Dendritic cell treated with granulocyte-macrophage colony-stimulating factor and Interleukin-4, amounts not matched to agents 40 ng/mL and 50 ng/mL, for 4 days (primary cell): ENCODE results near the gene ZNF462.

Source experiments
- H3K27ac Mint-ChIP-seq: one replicate; pipeline ENCODE4 v1.8.0; 2022; ENCODE audit warnings: mild to moderate bottlenecking, mixed read lengths
- H3K27me3 Mint-ChIP-seq: one replicate; pipeline ENCODE4 v1.8.0; 2022; ENCODE audit warnings: mild to moderate bottlenecking, mixed read lengths
- H3K36me3 Mint-ChIP-seq: one replicate; pipeline ENCODE4 v1.8.0; 2022; ENCODE audit warnings: low read depth, mixed read lengths
- H3K4me1 Mint-ChIP-seq: one replicate; pipeline ENCODE4 v1.8.0; 2022; ENCODE audit warnings: low read depth, mixed read lengths
- H3K4me3 Mint-ChIP-seq: one replicate; pipeline ENCODE4 v1.8.0; 2022; ENCODE audit warnings: mild to moderate bottlenecking, moderate library complexity, mixed read lengths
- H3K9me3 Mint-ChIP-seq: one replicate; pipeline ENCODE4 v1.8.0; 2022; ENCODE audit warnings: mixed read lengths
- intact Hi-C: fragments of 100-400 bp; cut with micrococcal nuclease; formaldehyde crosslinking; loops from one replicate; pipeline ENCODE4 v1.15.0; 2022

Gene ZNF462

DNA sequence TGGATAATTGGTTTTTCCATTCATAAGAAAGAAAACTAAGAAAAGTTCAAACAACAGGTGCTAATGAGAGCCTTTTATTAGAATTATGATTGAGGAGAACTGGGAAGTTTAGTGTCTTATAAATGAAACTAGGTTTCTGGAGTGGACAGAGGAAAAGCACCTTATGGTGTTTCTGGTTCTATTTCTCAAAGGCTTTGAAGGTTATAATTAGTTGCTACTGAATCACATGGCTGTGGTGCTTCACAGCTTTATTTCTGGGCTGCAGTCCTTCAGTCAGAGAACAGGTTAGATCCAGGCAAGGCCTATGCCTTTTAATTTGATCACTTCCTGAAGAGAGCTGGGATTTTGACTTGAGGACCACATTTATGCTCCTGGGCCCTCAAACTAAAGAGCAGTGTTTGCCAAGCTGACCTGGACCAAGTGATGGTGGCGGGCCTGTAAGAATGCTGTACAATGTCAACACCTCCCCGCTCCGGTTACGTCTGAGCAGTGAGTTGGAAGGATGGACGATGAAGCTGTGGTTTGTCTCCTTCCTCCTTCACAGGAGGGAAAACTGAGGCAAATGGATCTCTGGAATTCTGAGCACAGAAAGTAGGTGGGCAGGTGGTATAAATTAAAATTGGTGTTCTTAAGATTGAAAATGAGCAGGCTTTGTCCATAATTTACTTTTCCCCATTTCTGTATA is 56.0 kb downstream of the ZNF462 start:
- H3K27ac Mint-ChIP-seq = no peak overlapping the region
- H3K36me3 Mint-ChIP-seq = no peaks in the 10 kb centered on the region
- H3K4me3 Mint-ChIP-seq = no peak overlapping the region
- no peaks in the 10 kb centered on the region for H3K9me3 Mint-ChIP-seq
- no peaks in the 10 kb centered on the region for H3K27me3 Mint-ChIP-seq
- peaks cover 12% of the 10 kb centered on the region for H3K4me1 Mint-ChIP-seq
- intact Hi-C loops = no loop called here

DNA sequence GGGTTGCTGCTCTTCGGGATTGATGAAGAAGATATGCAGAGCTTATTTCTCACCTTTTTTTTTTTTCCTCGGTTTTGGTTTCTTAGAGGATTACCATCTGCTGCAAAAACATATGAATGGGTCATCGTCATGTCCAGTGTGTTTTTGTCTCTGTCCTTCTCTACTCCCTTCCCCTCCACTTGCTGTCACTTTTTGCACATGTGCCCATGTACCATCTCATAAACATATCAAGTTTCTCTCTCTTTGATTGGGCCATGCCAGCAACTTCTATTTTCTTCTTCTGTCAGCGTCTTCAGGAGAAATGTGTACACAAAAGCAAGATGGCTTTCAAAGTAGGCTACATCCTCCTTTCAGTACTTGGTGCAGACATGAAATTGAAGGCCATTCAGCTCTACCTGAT is 57.1 kb downstream of the ZNF462 start:
- Mint-ChIP-seq H3K27me3 (no peaks in the 10 kb centered on the region), H3K9me3 (peaks cover 9% of the 10 kb centered on the region), H3K36me3 (no peaks in the 10 kb centered on the region), H3K4me1 (peaks cover 12% of the 10 kb centered on the region), H3K4me3 (no peak overlapping the region), H3K27ac (no peak overlapping the region)
- intact Hi-C loops = no loop called here

DNA sequence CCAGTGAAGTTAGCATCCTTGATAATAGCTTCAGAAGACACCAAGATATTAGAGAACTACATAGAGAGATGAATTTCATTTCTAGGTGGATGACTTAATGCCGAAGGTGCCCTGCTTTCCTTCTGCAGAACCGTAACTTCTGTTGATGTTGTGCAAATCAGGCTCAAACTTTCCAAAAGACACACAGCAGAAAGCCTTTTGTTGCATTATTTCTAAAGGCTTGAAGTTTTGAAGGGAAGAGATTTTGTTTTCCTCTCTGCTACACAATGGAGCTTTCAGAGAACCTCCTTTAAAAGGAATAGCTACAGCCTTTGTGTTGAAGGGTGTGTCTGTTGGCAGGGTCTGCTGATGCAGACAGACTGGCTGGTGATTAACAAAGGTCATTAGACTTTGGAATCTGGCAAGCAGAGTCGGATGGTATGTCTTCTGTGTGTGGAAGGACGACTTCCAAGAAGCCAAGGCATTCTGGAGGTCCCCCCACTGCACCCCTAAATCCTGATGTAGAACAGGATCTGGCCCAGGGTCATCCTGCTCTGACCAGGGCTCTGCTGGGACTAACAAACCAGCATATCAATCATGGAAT is 57.8 kb downstream of the ZNF462 start:
- Mint-ChIP-seq H3K27ac (no peak overlapping the region), H3K36me3 (no peaks in the 10 kb centered on the region), H3K4me1 (peaks cover 12% of the 10 kb centered on the region), H3K27me3 (no peaks in the 10 kb centered on the region), H3K4me3 (no peak overlapping the region), H3K9me3 (peaks cover 16% of the 10 kb centered on the region)
- intact Hi-C loops = no loop called here

DNA sequence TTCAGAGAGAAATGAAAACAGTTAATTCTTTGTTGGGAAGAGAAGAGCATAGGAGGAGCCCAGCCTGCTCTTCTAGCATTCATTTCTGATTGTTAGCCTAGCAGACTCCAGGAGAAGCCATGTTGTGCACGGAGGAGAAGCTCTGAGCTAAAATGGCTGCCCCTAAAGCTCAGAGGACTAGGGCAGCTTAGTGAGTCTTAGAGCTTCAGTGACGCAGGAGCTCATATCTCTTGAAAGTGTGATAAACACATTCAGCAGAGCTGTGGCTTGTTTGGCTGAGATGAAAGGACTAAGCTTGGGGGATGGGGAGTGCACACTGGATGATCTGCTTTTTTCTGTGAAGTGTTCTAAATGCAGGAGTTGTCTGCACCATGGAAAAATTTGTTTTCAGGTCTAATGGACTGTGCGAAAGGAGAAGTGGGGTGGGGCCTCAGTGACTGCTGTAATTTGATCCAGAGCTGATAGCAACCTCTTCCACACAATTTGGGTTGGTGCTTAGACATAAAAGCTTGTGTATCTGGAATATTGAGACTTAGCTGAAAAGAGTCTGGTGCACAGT is 58.5 kb downstream of the ZNF462 start:
- peaks cover 7% of the 10 kb centered on the region for H3K4me1 Mint-ChIP-seq
- H3K27ac Mint-ChIP-seq = no peak overlapping the region
- no peaks in the 10 kb centered on the region for H3K36me3 Mint-ChIP-seq
- H3K27me3 Mint-ChIP-seq = no peaks in the 10 kb centered on the region
- H3K4me3 Mint-ChIP-seq = no peak overlapping the region
- H3K9me3 Mint-ChIP-seq = peaks cover 23% of the 10 kb centered on the region
- intact Hi-C loops = no loop called here

DNA sequence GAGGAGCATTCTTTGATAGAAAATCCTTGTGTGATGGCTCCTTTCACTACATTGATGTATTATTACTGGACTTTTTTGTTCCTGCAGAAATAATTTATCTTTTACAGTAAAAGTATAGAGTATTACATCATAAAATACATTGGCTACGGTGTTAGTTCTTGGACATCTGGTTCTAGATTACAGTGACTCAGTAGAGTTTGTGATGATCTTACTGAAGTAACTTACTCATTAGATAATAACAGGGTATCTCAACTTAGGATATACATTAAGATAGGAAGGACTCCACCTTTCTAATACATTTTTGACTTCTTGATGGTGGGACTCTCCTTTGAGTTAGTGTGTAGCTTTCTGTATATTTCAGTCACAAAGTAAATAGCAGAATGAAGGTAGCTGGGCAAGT is 59.1 kb downstream of the ZNF462 start:
- H3K4me3 Mint-ChIP-seq = no peak overlapping the region
- peaks cover 23% of the 10 kb centered on the region for H3K9me3 Mint-ChIP-seq
- no peaks in the 10 kb centered on the region for H3K36me3 Mint-ChIP-seq
- H3K27me3 Mint-ChIP-seq = no peaks in the 10 kb centered on the region
- H3K4me1 Mint-ChIP-seq = peaks cover under 1% of the 10 kb centered on the region
- H3K27ac Mint-ChIP-seq = no peak overlapping the region
- intact Hi-C loops = no loop called here

DNA sequence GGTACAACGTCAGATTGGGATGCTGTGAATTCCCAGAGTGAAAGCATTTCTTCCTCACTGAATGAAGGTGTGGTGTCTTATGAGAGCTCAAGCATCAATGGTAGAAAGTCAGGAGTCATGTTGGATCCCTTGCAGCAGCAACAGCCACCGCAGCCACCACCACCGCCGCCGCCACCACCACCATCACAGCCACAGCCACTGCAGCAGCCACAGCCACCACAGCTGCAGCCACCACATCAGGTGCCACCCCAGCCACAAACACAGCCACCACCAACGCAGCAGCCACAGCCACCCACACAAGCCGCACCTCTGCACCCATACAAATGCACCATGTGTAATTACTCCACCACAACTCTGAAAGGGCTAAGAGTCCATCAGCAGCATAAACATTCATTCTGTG is 62.4 kb downstream of the ZNF462 start:
- Mint-ChIP-seq H3K27me3 (no peaks in the 10 kb centered on the region), H3K4me1 (no peaks in the 10 kb centered on the region), H3K27ac (no peak overlapping the region), H3K36me3 (no peaks in the 10 kb centered on the region), H3K4me3 (no peak overlapping the region), H3K9me3 (peaks cover 23% of the 10 kb centered on the region)
- intact Hi-C loops = no loop called here

DNA sequence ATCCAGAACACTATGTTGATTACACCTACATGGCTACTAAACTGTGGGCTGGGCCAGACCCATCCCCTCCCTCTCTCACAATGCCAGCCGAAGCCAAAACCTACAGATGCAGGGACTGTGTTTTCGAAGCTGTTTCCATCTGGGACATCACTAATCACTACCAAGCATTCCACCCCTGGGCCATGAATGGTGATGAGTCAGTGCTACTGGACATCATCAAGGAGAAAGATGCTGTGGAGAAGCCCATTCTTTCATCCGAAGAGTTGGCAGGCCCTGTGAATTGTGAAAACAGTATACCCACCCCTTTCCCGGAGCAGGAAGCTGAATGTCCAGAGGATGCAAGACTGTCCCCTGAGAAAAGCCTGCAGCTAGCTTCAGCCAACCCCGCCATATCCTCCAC is 65.0 kb downstream of the ZNF462 start:
- Mint-ChIP-seq H3K36me3 (no peaks in the 10 kb centered on the region), H3K27ac (no peak overlapping the region), H3K4me3 (no peak overlapping the region), H3K9me3 (peaks cover 23% of the 10 kb centered on the region), H3K27me3 (no peaks in the 10 kb centered on the region), H3K4me1 (no peaks in the 10 kb centered on the region)
- intact Hi-C loops = no loop called here

DNA sequence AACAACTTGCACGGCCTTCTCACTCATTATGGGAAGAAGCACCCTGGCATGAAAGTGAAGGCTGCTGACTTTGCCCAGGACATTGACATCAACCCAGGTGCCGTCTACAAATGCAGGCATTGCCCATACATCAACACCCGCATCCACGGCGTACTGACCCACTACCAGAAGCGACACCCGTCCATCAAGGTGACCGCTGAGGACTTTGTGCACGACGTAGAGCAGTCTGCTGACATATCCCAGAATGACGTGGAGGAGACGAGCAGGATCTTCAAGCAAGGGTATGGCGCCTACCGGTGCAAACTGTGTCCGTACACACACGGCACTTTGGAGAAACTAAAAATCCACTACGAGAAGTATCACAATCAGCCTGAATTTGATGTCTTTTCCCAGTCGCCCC is 65.4 kb downstream of the ZNF462 start:
- no peaks in the 10 kb centered on the region for H3K27me3 Mint-ChIP-seq
- no peaks in the 10 kb centered on the region for H3K36me3 Mint-ChIP-seq
- no peaks in the 10 kb centered on the region for H3K4me1 Mint-ChIP-seq
- intact Hi-C loops = no loop called here
- no peak overlapping the region for H3K27ac Mint-ChIP-seq
- no peak overlapping the region for H3K4me3 Mint-ChIP-seq
- H3K9me3 Mint-ChIP-seq = peaks cover 23% of the 10 kb centered on the region

DNA sequence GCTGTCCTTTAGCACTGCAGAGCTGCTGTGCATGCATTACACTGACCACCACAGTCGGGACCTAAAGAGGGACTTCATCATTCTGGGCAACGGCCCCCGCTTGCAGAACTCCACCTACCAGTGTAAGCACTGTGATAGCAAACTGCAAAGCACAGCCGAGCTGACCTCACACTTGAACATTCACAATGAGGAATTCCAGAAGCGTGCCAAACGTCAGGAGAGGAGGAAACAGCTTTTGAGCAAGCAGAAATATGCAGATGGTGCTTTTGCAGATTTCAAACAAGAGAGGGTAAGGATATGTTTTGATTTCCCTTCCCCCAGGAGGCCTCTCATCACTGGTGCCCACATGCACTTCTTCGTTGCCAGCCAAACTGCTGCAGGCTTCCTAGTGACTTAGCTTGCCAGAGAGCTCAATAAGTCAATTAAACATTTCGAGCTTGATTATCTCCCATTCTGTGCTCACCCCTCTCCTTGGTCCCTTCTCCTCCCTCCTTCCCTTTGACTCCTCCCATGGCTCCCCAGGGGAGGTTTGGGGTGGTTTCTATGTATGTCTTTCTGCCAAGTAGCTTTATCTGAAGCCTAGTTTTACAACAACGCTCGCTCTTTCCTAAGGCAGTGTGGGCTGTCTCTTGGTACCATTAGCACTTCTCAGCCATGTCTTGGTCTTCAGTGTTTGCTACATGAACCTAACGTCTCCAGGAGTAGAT is 66.7 kb downstream of the ZNF462 start:
- Mint-ChIP-seq H3K36me3 (no peaks in the 10 kb centered on the region), H3K9me3 (peaks cover 18% of the 10 kb centered on the region), H3K4me3 (no peak overlapping the region), H3K4me1 (no peaks in the 10 kb centered on the region), H3K27me3 (no peaks in the 10 kb centered on the region), H3K27ac (no peak overlapping the region)
- intact Hi-C loops = no loop called here

DNA sequence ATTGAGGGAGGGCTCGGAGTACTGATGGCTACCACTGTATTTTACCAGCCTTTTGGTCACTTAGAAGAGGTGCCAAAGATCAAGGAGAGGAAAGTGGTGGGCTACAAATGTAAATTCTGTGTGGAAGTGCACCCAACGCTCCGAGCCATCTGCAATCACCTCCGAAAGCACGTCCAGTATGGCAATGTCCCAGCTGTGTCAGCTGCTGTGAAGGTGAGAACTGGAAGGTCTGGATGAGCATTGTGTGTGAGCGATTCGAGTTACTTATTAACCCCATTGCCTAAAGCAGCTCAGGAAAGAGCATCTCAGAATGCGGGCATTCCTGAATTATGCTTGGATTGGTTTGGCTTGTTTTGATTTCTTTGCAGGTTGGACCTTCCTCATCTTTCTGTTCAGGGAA is 67.5 kb downstream of the ZNF462 start:
- H3K4me3 Mint-ChIP-seq = no peak overlapping the region
- H3K9me3 Mint-ChIP-seq = peaks cover 10% of the 10 kb centered on the region
- intact Hi-C loops = no loop called here
- H3K36me3 Mint-ChIP-seq = no peaks in the 10 kb centered on the region
- H3K4me1 Mint-ChIP-seq = no peaks in the 10 kb centered on the region
- no peak overlapping the region for H3K27ac Mint-ChIP-seq
- H3K27me3 Mint-ChIP-seq = no peaks in the 10 kb centered on the region

DNA sequence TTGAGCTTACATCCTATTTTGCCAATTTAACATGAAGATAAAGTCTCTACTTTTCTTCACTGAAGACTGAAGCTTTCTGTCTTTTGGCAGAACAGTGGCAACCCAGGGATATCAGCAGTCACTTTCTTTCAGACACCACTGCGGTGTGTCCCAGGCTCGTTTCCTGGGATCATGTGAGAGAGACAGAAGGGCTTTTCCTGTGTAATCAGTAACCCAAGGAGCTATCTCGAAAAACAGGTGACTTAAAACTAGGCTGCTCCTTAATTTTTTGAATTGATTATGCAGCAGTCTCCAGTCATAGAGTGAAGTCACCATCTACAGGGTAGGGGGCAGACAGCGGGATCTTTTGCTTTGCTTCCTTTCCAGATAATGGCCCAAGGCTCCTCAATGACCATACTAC is 68.5 kb downstream of the ZNF462 start:
- intact Hi-C loops = no loop called here
- Mint-ChIP-seq H3K27me3 (no peaks in the 10 kb centered on the region), H3K27ac (no peak overlapping the region), H3K4me1 (no peaks in the 10 kb centered on the region), H3K4me3 (no peak overlapping the region), H3K9me3 (peaks cover under 1% of the 10 kb centered on the region), H3K36me3 (no peaks in the 10 kb centered on the region)

DNA sequence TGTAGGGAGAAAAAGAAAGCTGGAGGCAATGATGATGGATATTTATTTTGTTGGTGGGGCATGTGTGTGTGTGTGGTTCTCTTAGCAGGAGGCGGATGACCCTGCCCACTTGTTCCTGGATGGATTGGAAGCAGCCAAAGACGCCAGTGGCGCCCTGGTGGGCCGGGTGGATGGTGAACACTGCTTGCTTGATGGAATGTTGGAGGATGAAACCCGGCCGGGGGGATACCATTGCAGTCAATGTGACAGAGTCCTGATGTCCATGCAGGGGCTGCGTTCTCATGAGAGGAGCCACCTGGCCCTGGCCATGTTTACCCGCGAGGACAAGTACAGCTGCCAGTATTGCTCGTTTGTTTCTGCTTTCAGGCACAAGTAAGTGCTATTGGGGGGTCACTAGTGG is 69.2 kb downstream of the ZNF462 start:
- no peak overlapping the region for H3K4me3 Mint-ChIP-seq
- H3K4me1 Mint-ChIP-seq = no peaks in the 10 kb centered on the region
- H3K27me3 Mint-ChIP-seq = no peaks in the 10 kb centered on the region
- no peak overlapping the region for H3K27ac Mint-ChIP-seq
- no peaks in the 10 kb centered on the region for H3K9me3 Mint-ChIP-seq
- intact Hi-C loops = no loop called here
- H3K36me3 Mint-ChIP-seq = no peaks in the 10 kb centered on the region

DNA sequence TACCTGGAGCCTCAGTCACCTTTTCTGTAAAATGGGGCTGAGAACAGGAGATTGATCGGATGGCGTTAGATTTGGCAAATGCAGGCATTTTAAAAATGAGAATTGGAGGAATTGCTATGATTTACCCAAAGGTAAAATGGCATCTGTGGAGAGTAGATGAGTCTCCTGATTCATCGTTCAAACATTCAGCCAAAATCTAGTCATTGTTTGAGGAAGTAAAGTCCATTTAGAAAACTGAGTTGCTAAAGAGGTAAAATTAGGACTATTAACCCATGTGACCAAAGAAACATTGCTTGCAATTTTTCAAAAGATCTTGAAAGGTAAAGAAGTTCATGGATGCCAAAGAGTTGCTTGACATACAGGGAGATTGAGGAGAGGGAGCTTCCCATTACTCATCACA is 69.7 kb downstream of the ZNF462 start:
- H3K4me1 Mint-ChIP-seq = no peaks in the 10 kb centered on the region
- H3K27ac Mint-ChIP-seq = no peak overlapping the region
- no peaks in the 10 kb centered on the region for H3K9me3 Mint-ChIP-seq
- H3K36me3 Mint-ChIP-seq = no peaks in the 10 kb centered on the region
- H3K4me3 Mint-ChIP-seq = no peak overlapping the region
- H3K27me3 Mint-ChIP-seq = no peaks in the 10 kb centered on the region
- intact Hi-C loops = no loop called here

DNA sequence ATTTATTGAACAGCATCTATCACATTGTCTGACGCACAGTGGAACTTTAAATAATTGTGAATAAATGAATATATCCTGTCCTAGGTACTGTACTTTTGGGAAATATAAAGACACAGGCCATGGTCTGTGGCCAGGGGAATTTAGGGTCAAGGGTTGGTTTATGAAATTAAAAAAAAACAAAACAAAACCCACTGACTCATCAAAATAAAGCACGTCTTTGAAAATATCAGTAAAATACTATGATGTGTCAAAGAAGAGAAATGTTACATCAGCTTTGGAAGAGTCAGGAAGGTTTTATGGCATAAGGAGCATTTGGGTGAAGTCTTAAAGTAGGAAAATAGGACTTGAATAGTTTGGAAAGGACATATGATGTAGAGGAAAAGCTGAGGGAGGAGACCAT is 70.5 kb downstream of the ZNF462 start:
- no peaks in the 10 kb centered on the region for H3K4me1 Mint-ChIP-seq
- H3K9me3 Mint-ChIP-seq = no peaks in the 10 kb centered on the region
- intact Hi-C loops = no loop called here
- no peaks in the 10 kb centered on the region for H3K36me3 Mint-ChIP-seq
- no peaks in the 10 kb centered on the region for H3K27me3 Mint-ChIP-seq
- H3K27ac Mint-ChIP-seq = no peak overlapping the region
- no peak overlapping the region for H3K4me3 Mint-ChIP-seq
